Sigmoid colon (tissue), 4 donors: ENCODE data around the gene MCM9.

Source experiments
- POLR2A ChIP-seq, 2 donors: fragments of 450-650 bp; IDR thresholded peaks; one replicate each; pipeline ENCODE4 v1.6.1; 2016; ENCODE audit warnings: antibody characterized with exemption in 2 of 2, mild to moderate bottlenecking in 2 of 2, moderate library complexity in 2 of 2
- POLR2AphosphoS5 ChIP-seq, 4 donors: sonication (generic); formaldehyde crosslinking; IDR thresholded peaks; one replicate each; pipeline ENCODE4 v1.6.1; 2017; ENCODE audit warnings: antibody characterized with exemption in 4 of 4

DNA sequence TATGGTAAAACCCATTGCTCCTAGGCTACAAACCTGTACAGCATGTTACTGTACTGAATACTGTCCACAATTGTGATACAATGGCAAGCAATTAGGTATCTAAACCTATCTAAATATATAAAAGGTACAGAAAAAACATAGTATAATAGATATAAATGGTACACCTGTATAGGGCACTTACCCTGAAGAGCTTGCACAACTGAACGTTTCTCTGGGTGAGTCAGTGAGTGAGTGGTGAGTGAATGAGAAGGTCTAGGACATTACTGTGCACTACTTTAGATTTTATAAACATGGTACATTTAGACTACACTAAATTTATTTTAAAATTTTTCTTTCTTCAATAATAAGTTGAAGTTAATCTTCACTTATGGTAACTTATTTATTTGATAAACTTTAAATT, 163.7 kb downstream of the MCM9 start:
- TF ChIP-seq POLR2AphosphoS5 (IDR thresholded peaks at IDR 0.05) (no peak), POLR2A (IDR thresholded peaks at IDR 0.05) (no peak)
